LNCaP clone FGC (cell line): ENCODE results near the gene RAB5B.

Source experiments
- DNase-seq: peaks from one replicate; pipeline ENCODE4 v3.0.0-alpha.2; 2011; ENCODE audit warnings: low read depth
- H3K4me3 ChIP-seq: 2 replicates; pipeline ENCODE4 v1.5.1; 2011; ENCODE audit warnings: mild to moderate bottlenecking, low read depth, low read length, control low read depth
- TF ChIP-seq, protein P1 (sequence below): IDR thresholded peaks from 2 replicates; pipeline ENCODE4 v1.5.1; 2012; ENCODE audit warnings: mild to moderate bottlenecking; ENCODE audit not compliant: control insufficient read depth, insufficient read depth; ENCODE audit errors: extremely low read depth

Gene RAB5B

DNA sequence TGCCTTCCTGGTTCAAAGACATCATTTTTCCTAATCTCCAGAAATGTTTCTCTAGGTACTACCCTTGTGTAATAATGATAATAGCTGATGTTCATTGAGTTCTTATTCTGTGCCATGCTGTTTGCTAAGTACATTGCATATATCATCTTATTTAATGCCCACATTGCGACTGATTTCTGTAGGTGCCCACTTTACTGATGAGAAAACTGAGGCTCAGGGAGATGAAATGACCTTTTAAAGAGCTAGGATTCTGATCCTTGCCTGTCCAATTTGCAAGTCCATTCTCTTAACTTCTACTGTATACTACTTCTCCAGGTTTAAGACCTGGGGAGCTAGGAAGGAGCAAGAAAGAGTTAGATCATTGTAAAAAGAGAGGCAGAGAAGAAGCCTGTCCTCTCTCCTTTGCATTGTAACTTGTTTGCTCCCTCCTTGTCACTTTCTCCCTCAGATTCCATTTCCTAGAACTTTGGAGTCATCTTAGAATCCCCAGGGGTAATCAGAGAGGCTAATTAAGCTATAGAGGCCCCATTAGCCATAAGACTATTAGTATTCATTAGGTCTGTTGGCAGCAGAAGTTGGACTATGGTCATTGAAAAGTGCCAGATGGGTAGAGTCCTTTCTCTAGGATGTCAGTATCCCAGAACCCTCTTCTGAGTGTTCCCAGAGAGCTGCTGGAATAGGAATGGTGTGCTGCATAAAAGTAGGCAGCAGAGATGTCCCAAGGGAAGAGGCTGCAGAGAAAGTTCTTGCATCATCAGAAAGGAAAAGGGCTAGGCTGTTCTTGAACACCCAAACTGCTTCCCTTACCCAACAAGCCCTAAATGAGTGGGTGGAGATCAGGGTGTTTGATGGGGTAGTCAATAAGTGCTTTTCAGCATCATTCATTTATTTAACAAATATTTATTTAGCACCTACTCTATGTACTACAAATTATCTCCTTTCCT, 39.8 kb upstream of the RAB5B start:
- H3K4me3 ChIP-seq: no peak overlapping the region
- TF ChIP-seq, protein P1, sequence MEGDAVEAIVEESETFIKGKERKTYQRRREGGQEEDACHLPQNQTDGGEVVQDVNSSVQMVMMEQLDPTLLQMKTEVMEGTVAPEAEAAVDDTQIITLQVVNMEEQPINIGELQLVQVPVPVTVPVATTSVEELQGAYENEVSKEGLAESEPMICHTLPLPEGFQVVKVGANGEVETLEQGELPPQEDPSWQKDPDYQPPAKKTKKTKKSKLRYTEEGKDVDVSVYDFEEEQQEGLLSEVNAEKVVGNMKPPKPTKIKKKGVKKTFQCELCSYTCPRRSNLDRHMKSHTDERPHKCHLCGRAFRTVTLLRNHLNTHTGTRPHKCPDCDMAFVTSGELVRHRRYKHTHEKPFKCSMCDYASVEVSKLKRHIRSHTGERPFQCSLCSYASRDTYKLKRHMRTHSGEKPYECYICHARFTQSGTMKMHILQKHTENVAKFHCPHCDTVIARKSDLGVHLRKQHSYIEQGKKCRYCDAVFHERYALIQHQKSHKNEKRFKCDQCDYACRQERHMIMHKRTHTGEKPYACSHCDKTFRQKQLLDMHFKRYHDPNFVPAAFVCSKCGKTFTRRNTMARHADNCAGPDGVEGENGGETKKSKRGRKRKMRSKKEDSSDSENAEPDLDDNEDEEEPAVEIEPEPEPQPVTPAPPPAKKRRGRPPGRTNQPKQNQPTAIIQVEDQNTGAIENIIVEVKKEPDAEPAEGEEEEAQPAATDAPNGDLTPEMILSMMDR: no peak
- DNase-seq: no peak

DNA sequence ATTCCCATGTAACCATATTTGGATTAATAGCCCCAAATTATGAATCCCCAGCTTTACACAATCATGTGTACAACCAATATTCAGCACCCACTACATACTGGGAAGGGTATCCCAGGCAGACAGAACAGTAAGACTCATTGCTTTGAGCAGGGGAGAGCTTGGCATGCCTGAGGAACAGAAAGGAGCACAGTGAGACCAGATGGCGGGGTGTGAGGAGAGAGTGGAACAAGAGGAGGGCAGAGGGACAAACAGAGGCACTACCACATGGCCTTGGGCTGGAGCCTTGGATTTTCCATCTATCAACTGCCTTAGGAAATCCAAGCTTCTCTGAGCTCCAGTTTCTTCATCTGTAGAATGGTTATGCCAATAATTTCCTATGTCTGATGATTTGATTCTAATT, 39.1 kb upstream of the RAB5B start:
- H3K4me3 ChIP-seq: no peak overlapping the region
- DNase-seq: no peak
- TF ChIP-seq, protein P1: no peak

DNA sequence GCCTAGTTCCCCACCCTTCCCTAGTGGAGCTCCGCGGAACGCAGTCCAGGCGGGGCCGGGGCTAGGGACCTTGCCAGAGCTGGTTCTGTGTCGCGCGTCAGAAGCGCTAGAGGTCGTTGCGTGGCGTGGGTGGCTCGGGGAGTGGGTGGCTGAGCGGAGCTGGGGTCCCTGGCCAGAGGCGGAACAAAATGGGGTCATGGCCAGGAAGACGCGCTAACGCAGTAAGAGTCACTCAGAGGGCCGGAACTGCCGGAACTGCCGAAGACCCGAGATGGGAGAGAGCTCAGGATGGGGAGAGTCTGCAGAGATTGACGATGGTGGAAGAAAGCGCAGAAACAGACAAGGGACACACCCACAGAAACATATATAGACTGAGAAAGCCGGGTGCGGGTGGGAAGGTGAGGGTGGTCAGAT, 38.1 kb upstream of the RAB5B start:
- no peak for DNase-seq
- no peak overlapping the region for H3K4me3 ChIP-seq
- TF ChIP-seq, protein P1: no peak

DNA sequence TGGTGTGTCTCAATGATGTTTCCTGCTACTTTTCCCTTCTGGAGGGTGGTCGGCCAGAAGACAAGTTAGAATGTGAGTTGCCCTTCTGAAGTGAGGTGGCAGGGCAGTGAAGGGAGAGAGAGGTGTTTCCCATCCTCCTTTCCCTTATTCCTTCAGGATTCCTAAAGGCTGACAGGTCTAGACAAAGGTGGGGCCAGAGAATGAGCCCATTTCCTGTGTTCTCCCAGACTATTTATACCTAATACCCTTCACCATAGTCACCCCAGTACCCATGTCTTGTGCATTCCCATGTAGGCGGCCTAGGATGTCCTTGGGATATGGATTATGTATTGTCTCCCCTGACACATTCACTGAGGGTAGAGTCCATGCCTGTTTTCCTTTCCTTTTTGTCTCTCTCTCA, 35.9 kb upstream of the RAB5B start:
- no peak for DNase-seq
- H3K4me3 ChIP-seq: no peak overlapping the region
- TF ChIP-seq, protein P1: no peak

DNA sequence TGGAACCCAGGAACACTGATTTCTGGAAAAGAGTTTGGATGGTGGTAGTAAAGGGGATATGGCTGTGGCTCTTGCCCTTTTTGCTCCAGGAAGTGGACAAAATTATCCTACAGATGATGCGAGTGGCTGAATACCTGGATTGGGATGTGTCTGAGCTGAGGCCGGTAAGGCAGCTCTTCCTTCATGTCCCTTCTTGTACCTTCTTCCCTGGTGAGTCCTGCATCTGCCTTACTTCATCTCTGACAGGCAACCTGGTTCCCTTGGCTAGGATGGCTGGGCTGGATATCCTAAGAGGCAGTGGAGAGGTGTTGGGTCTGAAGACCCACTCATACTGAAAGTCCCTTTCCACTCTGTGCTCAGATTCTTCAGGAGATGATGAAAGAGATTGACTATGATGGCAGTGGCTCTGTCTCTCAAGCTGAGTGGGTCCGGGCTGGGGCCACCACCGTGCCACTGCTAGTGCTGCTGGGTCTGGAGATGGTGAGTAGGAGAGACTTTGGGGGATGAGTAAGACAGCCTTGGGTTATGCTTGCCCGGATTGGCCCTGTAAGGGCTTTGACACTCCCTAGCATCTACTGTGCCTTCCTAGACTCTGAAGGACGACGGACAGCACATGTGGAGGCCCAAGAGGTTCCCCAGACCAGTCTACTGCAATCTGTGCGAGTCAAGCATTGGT, 34.9 kb upstream of the RAB5B start:
- no peak overlapping the region for H3K4me3 ChIP-seq
- TF ChIP-seq, protein P1: no peak
- DNase-seq: no peak

DNA sequence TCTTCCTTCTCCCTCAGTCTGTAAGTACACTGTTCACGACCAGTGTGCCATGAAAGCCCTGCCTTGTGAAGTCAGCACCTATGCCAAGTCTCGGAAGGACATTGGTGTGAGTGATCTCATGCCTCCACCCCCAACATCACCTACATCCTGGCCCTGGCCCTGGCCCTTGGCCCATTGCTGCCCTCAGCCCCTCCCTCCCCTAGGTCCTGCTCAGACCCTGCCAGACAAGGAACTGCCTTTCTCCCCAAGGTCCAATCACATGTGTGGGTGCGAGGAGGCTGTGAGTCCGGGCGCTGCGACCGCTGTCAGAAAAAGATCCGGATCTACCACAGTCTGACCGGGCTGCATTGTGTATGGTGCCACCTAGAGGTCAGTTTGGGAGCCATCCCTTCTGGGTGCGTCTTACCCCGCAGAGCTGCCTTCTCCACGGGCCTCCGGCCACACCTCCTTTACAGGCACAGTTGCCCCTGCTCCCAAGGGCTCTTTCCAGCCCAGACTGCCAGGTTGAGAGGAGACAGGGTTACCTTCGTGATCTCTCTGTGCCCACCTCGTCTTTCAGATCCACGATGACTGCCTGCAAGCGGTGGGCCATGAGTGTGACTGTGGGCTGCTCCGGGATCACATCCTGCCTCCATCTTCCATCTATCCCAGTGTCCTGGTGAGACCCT, 33.7 kb upstream of the RAB5B start:
- peak overlapping the region; percentile 1; the same call in 1 of the 2 replicates for H3K4me3 ChIP-seq
- TF ChIP-seq, protein P1: peak; percentile 87

More for the DNA sequence above, 33.7 kb upstream of the RAB5B start:
- peak; percentile 69 for DNase-seq
